ENCODE results near the gene PRR30. TPM values are rescaled to one million over a fixed set of nuclear protein-coding genes. Genes with fewer than 3 reads are reported as not detected.

PRR30 gene
- total RNA-seq, 1 experiment from 2014 or later, result not detected

GRCh38 chr2:27155069-27155520 is 15.9 kb upstream of the PRR30 start:
- ChIA-PET CTCF (interaction anchor here (0.8 to 1.6 kb wide), 2 partner anchors 15 to 36 kb away, joined by 3 to 8 read pairs; no protein-coding TSS in a partner anchor), POLR2A (no interaction called here)
- no peak for DNase-seq
- no peak overlapping the region for H3K4me3 ChIP-seq (ENCODE audit: low read depth, low read length)
- H3K9me3 Mint-ChIP-seq (ENCODE audit: unreplicated experiment), result no peaks in the 10 kb centered on the region
- H3K36me3 ChIP-seq (ENCODE audit: control insufficient read depth, insufficient read depth, low read length), result no peaks in the 10 kb centered on the region
- no peak for TF ChIP-seq CTCF (IDR thresholded peaks at IDR 0.05; ENCODE audit: insufficient read depth in 1 of 2, low read depth in 1 of 2, low read length in 1 of 2, severe bottlenecking in 1 of 2, unreplicated experiment in 1 of 2)
- H3K36me3 Mint-ChIP-seq (ENCODE audit: insufficient read depth, unreplicated experiment), result no peaks in the 10 kb centered on the region
- no peaks in the 10 kb centered on the region for H3K27me3 Mint-ChIP-seq (ENCODE audit: insufficient read depth, unreplicated experiment)
- no peaks in the 10 kb centered on the region for H3K9me3 ChIP-seq
- H3K27me3 ChIP-seq (replicated peaks; ENCODE audit: control insufficient read depth, insufficient read depth, low read length), result no peaks in the 10 kb centered on the region
- no TSS peak for BruUV-seq (replicated peaks)
- 0 out of 2 replicates have a peak, but pooled peaks cover 4% of the 10 kb centered on the region for H3K4me1 ChIP-seq
- no peak overlapping the region for H3K4me3 Mint-ChIP-seq (ENCODE audit: unreplicated experiment)
- intact Hi-C loops (cut with micrococcal nuclease; ENCODE audit: unreplicated experiment), result no loop called here
- no peak overlapping the region for H3K27ac Mint-ChIP-seq (ENCODE audit: unreplicated experiment)
- no peaks in the 10 kb centered on the region for H3K4me1 Mint-ChIP-seq (ENCODE audit: low read depth, unreplicated experiment)

- BruUV-seq (replicated peaks), result no TSS peak
- no peak for DNase-seq
- Histone ChIP-seq H3K9me3 (no peaks in the 10 kb centered on the region), H3K27me3 (replicated peaks; ENCODE audit: control insufficient read depth, insufficient read depth, low read length) (no peaks in the 10 kb centered on the region), H3K4me1 (0 out of 2 replicates have a peak, but pooled peaks cover 4% of the 10 kb centered on the region), H3K36me3 (ENCODE audit: control insufficient read depth, insufficient read depth, low read length) (no peaks in the 10 kb centered on the region), H3K4me3 (ENCODE audit: low read depth, low read length) (no peak overlapping the region)
- H3K27ac Mint-ChIP-seq (ENCODE audit: unreplicated experiment), result no peak overlapping the region
- H3K4me1 Mint-ChIP-seq (ENCODE audit: low read depth, unreplicated experiment), result no peaks in the 10 kb centered on the region
- H3K36me3 Mint-ChIP-seq (ENCODE audit: insufficient read depth, unreplicated experiment), result no peaks in the 10 kb centered on the region
- ChIA-PET POLR2A (no interaction called here), CTCF (interaction anchor here (1.6 to 6.6 kb wide), 2 partner anchors 16 to 37 kb away, joined by 8 to 67 read pairs; no protein-coding TSS in a partner anchor)
- no peaks in the 10 kb centered on the region for H3K9me3 Mint-ChIP-seq (ENCODE audit: unreplicated experiment)
- TF ChIP-seq CTCF (IDR thresholded peaks at IDR 0.05; ENCODE audit: insufficient read depth in 1 of 2, low read depth in 1 of 2, low read length in 1 of 2, severe bottlenecking in 1 of 2, unreplicated experiment in 1 of 2), result no peak
- H3K27me3 Mint-ChIP-seq (ENCODE audit: insufficient read depth, unreplicated experiment), result no peaks in the 10 kb centered on the region
- no peak overlapping the region for H3K4me3 Mint-ChIP-seq (ENCODE audit: unreplicated experiment)
- intact Hi-C loops (cut with micrococcal nuclease; ENCODE audit: unreplicated experiment), result no loop called here
Observed at GRCh38 chr2:27154488-27154887, 15.3 kb upstream of the PRR30 start.

DNA sequence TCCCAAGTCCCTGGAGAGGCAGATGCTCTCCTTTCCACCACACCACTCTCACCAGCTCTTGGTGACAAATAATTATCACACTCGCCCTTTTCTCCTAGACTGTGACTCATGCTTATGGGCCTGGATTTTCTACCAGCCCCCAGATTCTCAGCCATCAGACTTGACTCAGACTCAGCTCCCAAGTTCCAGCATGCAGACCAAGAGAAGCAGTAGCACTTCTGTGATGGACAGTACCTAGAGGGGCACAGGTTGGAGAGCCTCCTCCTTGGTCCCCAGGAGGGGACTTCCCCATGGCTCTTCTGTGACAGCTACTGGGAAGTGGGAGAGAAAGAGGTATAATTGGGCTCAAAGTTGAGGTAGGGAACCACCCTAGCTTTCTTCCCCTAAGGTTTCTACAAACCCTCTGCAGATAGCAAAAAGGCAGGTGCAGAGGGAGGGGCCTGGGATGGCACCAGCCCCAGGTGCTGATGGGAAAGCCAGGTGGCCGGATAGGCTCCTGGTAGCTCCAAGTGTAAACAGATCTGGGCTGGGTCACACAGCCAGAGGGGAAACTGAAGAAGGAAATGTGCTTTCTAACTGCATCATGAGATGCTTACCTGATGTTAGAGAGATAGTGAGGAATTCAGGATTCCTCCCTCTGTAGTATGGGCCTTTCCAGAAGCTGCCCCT is 13.7 kb upstream of the PRR30 start:
- BruUV-seq (replicated peaks), result no TSS peak
- DNase-seq, result no peak
- no peaks in the 10 kb centered on the region for H3K9me3 ChIP-seq
- Mint-ChIP-seq H3K4me3 (ENCODE audit: unreplicated experiment) (no peak overlapping the region), H3K9me3 (ENCODE audit: unreplicated experiment) (no peaks in the 10 kb centered on the region), H3K27me3 (ENCODE audit: insufficient read depth, unreplicated experiment) (no peaks in the 10 kb centered on the region), H3K4me1 (ENCODE audit: low read depth, unreplicated experiment) (no peaks in the 10 kb centered on the region), H3K27ac (ENCODE audit: unreplicated experiment) (no peak overlapping the region), H3K36me3 (ENCODE audit: insufficient read depth, unreplicated experiment) (no peaks in the 10 kb centered on the region)
- CTCF ChIA-PET, result interaction anchor here (0.5 to 6.6 kb wide), 5 partner anchors 17 to 150 kb away, joined by 3 to 67 read pairs (median 6); partner anchors contain the start of gene PREB
- intact Hi-C loops (cut with micrococcal nuclease; ENCODE audit: unreplicated experiment), result loop anchor here (1.0 kb wide), 1 partner anchor 38 kb away; no protein-coding TSS in a partner anchor
- H3K4me3 ChIP-seq (ENCODE audit: low read depth, low read length), result no peak overlapping the region
- POLR2A ChIA-PET, result no interaction called here
- no peaks in the 10 kb centered on the region for H3K27me3 ChIP-seq (replicated peaks; ENCODE audit: control insufficient read depth, insufficient read depth, low read length)
- H3K36me3 ChIP-seq (ENCODE audit: control insufficient read depth, insufficient read depth, low read length), result no peaks in the 10 kb centered on the region
- TF ChIP-seq CTCF (IDR thresholded peaks at IDR 0.05; ENCODE audit: insufficient read depth in 1 of 2, low read depth in 1 of 2, low read length in 1 of 2, severe bottlenecking in 1 of 2, unreplicated experiment in 1 of 2), result no peak
- 0 out of 2 replicates have a peak, but pooled peaks cover 4% of the 10 kb centered on the region for H3K4me1 ChIP-seq
